ENCODE data around the gene OR2C1.

The OR2C1 gene

DNA sequence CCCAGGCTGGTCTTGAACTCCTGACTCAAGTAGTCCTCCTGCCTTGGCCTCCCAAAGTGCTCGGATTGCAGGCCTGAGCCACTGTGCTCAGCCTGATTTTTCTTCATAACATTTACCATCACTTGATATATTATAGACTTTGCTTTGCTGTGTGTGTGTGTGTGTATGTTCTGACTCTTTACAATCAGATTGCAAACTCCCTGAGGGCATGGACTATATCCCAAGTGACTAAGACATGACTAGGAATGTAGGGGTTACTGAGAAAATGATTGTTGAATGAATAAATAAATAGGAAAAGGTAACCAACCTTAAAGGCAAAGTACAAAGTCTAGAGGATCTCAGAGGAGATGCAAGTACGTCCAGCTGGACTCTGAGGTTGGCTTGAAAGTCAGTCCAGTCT, 9.6 kb upstream of the OR2C1 start:
- Histone ChIP-seq H3K27me3 (ENCODE audit: control insufficient read depth, low read length) (no peaks in the 10 kb centered on the region), H3K36me3 (ENCODE audit: control insufficient read depth, low read length) (no peaks in the 10 kb centered on the region), H3K79me2 (ENCODE audit: control insufficient read depth, low read length) (no peaks in the 10 kb centered on the region), H3K9me3 (ENCODE audit: control insufficient read depth, insufficient read depth, low read length) (no peaks in the 10 kb centered on the region), H3K9me2 (replicated peaks; ENCODE audit: control insufficient read depth, low read length) (no peaks in the 10 kb centered on the region), H3K4me1 (ENCODE audit: control insufficient read depth, low read length) (peaks cover 9% of the 10 kb centered on the region; the same call in 1 of the 2 replicates), H3F3A (ENCODE audit: control insufficient read depth, insufficient read depth) (no peaks in the 10 kb centered on the region), H3K27ac (ENCODE audit: low read depth, low read length) (no peak overlapping the region), H3K4me3 (ENCODE audit: low read length) (no peak overlapping the region), H3K4me2 (ENCODE audit: low read length) (no peak overlapping the region), H4K20me1 (ENCODE audit: control insufficient read depth, insufficient read depth, low read depth, low read length) (no peaks in the 10 kb centered on the region)
- TF ChIP-seq EZH2phosphoT487 (IDR thresholded peaks at IDR 0.05; ENCODE audit: borderline replicate concordance, low read length): no peak
- TF ChIP-seq, protein P1, sequence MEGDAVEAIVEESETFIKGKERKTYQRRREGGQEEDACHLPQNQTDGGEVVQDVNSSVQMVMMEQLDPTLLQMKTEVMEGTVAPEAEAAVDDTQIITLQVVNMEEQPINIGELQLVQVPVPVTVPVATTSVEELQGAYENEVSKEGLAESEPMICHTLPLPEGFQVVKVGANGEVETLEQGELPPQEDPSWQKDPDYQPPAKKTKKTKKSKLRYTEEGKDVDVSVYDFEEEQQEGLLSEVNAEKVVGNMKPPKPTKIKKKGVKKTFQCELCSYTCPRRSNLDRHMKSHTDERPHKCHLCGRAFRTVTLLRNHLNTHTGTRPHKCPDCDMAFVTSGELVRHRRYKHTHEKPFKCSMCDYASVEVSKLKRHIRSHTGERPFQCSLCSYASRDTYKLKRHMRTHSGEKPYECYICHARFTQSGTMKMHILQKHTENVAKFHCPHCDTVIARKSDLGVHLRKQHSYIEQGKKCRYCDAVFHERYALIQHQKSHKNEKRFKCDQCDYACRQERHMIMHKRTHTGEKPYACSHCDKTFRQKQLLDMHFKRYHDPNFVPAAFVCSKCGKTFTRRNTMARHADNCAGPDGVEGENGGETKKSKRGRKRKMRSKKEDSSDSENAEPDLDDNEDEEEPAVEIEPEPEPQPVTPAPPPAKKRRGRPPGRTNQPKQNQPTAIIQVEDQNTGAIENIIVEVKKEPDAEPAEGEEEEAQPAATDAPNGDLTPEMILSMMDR (IDR thresholded peaks at IDR 0.05; ENCODE audit: low read depth, low read length, poor library complexity, severe bottlenecking): no peak

DNA sequence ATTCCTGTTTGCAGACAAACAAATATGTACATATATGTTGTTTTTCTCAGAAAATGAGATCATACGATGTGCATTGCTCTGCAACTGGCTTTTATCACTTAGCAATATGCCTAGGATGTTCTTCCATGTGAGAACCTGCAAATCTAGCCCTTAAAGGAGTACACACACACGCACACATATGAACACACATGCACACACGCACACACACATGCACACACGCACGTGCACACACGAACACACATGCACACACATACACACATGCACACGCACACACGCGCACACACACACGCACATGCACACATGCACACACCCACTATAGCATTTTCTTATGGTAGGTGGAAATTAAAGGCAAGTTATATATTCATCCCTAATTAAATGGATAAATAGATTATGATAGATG, 8.1 kb upstream of the OR2C1 start:
- Histone ChIP-seq H3K4me1 (ENCODE audit: control insufficient read depth, low read length) (peaks cover 9% of the 10 kb centered on the region; the same call in 1 of the 2 replicates), H3K9me3 (ENCODE audit: control insufficient read depth, insufficient read depth, low read length) (no peaks in the 10 kb centered on the region), H3K9me2 (replicated peaks; ENCODE audit: control insufficient read depth, low read length) (no peaks in the 10 kb centered on the region), H3F3A (ENCODE audit: control insufficient read depth, insufficient read depth) (no peaks in the 10 kb centered on the region), H3K27me3 (ENCODE audit: control insufficient read depth, low read length) (no peaks in the 10 kb centered on the region), H3K4me3 (ENCODE audit: low read length) (no peak overlapping the region), H4K20me1 (ENCODE audit: control insufficient read depth, insufficient read depth, low read depth, low read length) (no peaks in the 10 kb centered on the region), H3K36me3 (ENCODE audit: control insufficient read depth, low read length) (no peaks in the 10 kb centered on the region), H3K27ac (ENCODE audit: low read depth, low read length) (no peak overlapping the region), H3K79me2 (ENCODE audit: control insufficient read depth, low read length) (no peaks in the 10 kb centered on the region), H3K4me2 (ENCODE audit: low read length) (no peak overlapping the region)
- TF ChIP-seq EZH2phosphoT487 (IDR thresholded peaks at IDR 0.05; ENCODE audit: borderline replicate concordance, low read length): no peak
- TF ChIP-seq, protein P1 (IDR thresholded peaks at IDR 0.05; ENCODE audit: low read depth, low read length, poor library complexity, severe bottlenecking): no peak

DNA sequence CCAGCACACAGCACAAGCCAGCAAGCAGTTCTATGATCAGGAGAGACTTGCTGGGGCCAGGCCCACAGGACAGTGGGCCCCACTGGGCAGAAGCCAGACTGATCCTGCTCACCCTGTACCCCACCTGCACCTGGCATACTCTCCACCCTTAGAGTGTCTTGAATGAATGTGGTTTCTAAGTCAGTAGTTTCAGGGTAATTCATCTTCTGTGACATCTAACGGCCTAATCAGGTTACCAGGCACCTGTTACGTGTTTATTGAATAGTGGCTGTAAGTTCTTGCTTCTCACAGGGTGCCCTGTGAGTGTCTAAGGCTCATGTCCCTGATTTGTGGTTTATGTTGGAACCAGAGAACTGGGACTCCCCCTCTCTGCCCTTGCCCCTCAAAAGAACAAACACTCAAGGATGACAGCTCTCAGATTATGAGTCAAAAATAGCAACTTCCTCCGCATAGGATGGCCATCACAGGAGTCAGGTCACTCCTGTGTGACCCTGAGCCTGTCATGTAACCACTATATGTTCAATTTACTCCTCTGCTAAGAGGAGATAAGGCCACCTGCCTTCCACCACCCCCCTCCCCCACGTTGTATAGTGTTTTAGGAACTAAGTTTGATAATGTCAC, 7.0 kb upstream of the OR2C1 start:
- no peaks in the 10 kb centered on the region for H3F3A ChIP-seq (ENCODE audit: control insufficient read depth, insufficient read depth)
- no peaks in the 10 kb centered on the region for H4K20me1 ChIP-seq (ENCODE audit: control insufficient read depth, insufficient read depth, low read depth, low read length)
- H3K27ac ChIP-seq (ENCODE audit: low read depth, low read length): no peak overlapping the region
- H3K4me1 ChIP-seq (ENCODE audit: control insufficient read depth, low read length): peaks cover 9% of the 10 kb centered on the region; the same call in 1 of the 2 replicates
- no peak for TF ChIP-seq EZH2phosphoT487 (IDR thresholded peaks at IDR 0.05; ENCODE audit: borderline replicate concordance, low read length)
- TF ChIP-seq, protein P1 (IDR thresholded peaks at IDR 0.05; ENCODE audit: low read depth, low read length, poor library complexity, severe bottlenecking): no peak
- H3K27me3 ChIP-seq (ENCODE audit: control insufficient read depth, low read length): no peaks in the 10 kb centered on the region
- H3K9me3 ChIP-seq (ENCODE audit: control insufficient read depth, insufficient read depth, low read length): no peaks in the 10 kb centered on the region
- no peaks in the 10 kb centered on the region for H3K9me2 ChIP-seq (replicated peaks; ENCODE audit: control insufficient read depth, low read length)
- no peaks in the 10 kb centered on the region for H3K79me2 ChIP-seq (ENCODE audit: control insufficient read depth, low read length)
- H3K36me3 ChIP-seq (ENCODE audit: control insufficient read depth, low read length): no peaks in the 10 kb centered on the region
- 0 out of 2 replicates have a peak overlapping the region, but pooled peaks have one; percentile 2 for H3K4me2 ChIP-seq (ENCODE audit: low read length)
- no peak overlapping the region for H3K4me3 ChIP-seq (ENCODE audit: low read length)
